Measurements from ENCODE around the gene TMEM207.

- TF ChIP-seq CTCF (IDR thresholded peaks at IDR 0.05; ENCODE audit: insufficient read depth, low read depth, low read length) (no peak), EZH2 (IDR thresholded peaks at IDR 0.05; ENCODE audit: insufficient read depth, low read length) (no peak)
These were observed 63.7 kb downstream of the TMEM207 start for GRCh38 chr3:190385731-190386688.

Data from astrocyte (in vitro differentiated cells and primary cell).